ENCODE results near the gene TNK1. TPM values are rescaled to one million over a fixed set of nuclear protein-coding genes. Genes with fewer than 3 reads are reported as not detected.

Gene TNK1
- total and polyA plus RNA-seq, 9 of the 15 experiments (the other 6 are each of a cell fraction or from before 2014, with no cell fraction given) = 0.28 to 5.2 (median 2.1) TPM

DNA sequence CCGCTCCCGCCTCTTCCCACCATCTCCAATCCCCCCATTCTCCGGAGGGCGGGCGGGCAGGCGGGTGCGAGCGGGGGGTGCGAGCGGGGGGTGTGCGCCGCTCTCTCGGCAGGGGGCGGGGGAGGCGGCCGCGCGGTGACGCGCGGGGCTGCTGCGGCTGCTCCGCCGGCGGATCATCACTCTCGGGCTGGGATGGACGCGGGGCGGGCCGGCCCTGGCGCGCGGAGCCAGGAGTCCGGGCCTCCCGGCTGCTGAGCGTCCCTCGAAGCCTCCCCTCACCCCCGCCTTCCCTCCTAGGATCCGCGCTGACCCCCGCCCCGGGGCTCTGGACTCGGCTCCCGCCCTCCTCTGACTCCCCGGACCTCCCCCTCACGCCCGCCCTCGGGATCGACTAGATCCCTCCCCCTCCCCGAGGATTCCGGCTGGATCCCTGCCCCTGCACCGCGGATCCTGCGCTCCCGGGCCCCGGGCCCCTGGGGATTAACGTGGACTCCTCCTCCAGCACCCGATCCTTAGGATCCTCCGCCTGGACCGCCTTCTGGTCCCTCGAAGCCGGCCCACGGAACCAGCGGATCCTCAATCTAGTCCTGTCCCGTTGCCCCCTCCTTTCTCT is 24.0 kb downstream of the TNK1 start (continued):
- TF ChIP-seq ZBTB5 (IDR thresholded peaks at IDR 0.05) (peak; percentile 95), HEY1 (CRISPR knock-in tag; IDR thresholded peaks at IDR 0.05; ENCODE audit: borderline replicate concordance) (no peak), CREM (IDR thresholded peaks at IDR 0.05; ENCODE audit: low read depth) (peak; percentile 40), ZNF778 (CRISPR knock-in tag; IDR thresholded peaks at IDR 0.05) (no peak), RB1 (IDR thresholded peaks at IDR 0.05; ENCODE audit: low read depth) (0 out of 2 replicates have a peak, but pooled peaks have one; percentile 37), VEZF1 (CRISPR knock-in tag; IDR thresholded peaks at IDR 0.05) (peak; percentile 97), ZNF77 (CRISPR knock-in tag; IDR thresholded peaks at IDR 0.05) (no peak), MAZ (CRISPR knock-in tag; conservative IDR thresholded peaks at IDR 0.05 in 1 of 2, IDR thresholded peaks at IDR 0.05 in 1 of 2) (peak in 1 of 2 experiments; percentile 75; a peak in 2 of 4 replicates), PHF8 (IDR thresholded peaks at IDR 0.05; ENCODE audit: borderline replicate concordance, low read length) (peak; percentile 42; the same call in 1 of the 2 replicates), PCBP1 (IDR thresholded peaks at IDR 0.05; ENCODE audit: low read depth, low read length, poor library complexity, severe bottlenecking) (peak; percentile 6)
- TF ChIP-seq, protein P1, sequence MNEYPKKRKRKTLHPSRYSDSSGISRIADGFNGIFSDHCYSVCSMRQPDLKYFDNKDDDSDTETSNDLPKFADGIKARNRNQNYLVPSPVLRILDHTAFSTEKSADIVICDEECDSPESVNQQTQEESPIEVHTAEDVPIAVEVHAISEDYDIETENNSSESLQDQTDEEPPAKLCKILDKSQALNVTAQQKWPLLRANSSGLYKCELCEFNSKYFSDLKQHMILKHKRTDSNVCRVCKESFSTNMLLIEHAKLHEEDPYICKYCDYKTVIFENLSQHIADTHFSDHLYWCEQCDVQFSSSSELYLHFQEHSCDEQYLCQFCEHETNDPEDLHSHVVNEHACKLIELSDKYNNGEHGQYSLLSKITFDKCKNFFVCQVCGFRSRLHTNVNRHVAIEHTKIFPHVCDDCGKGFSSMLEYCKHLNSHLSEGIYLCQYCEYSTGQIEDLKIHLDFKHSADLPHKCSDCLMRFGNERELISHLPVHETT (CRISPR knock-in tag; conservative IDR thresholded peaks at IDR 0.05 in 1 of 2, IDR thresholded peaks at IDR 0.05 in 1 of 2) = 0 out of 4 replicates have a peak, but pooled peaks of 1 of the 2 experiments have one; percentile 3
